Choroid plexus epithelial cell (primary cell): Measurements from ENCODE around the gene SBF1.
"Not testable (repeated sequence)": the region's sequence is repeated elsewhere in the genome, so short reads cannot be mapped to it uniquely, and the experiment has no call there.

ENCODE experiments used
- DNase-seq: peaks from one replicate; pipeline ENCODE4 v3.0.0-alpha.2; 2010; ENCODE audit warnings: low read depth
- H3K4me3 ChIP-seq: 2 replicates; pipeline ENCODE4 v1.5.1; 2011; ENCODE audit warnings: low read depth, mild to moderate bottlenecking, control low read depth, low read length, moderate library complexity
- CTCF ChIP-seq: conservative IDR thresholded peaks from 2 replicates; pipeline ENCODE4 v1.5.1; 2011; ENCODE audit warnings: low read depth, mild to moderate bottlenecking, control low read depth, inconsistent platforms, low read length, moderate library complexity

SBF1 gene

GRCh38 chr22:50520826-50521453, 46.1 kb upstream of the SBF1 start:
- DNase-seq: no peak
- H3K4me3 ChIP-seq: no peak overlapping the region
- no peak for TF ChIP-seq CTCF

GRCh38 chr22:50520184-50520583, 45.3 kb upstream of the SBF1 start:
- not testable (repeated sequence) for DNase-seq, H3K4me3 ChIP-seq

- no peak for TF ChIP-seq CTCF
- no peak overlapping the region for H3K4me3 ChIP-seq
- DNase-seq: no peak
Measured at GRCh38 chr22:50519151-50519550, 44.3 kb upstream of the SBF1 start.

- no peak overlapping the region for H3K4me3 ChIP-seq
- no peak for DNase-seq
- no peak for TF ChIP-seq CTCF
Measured at GRCh38 chr22:50518606-50519005, 43.8 kb upstream of the SBF1 start.

- no peak for DNase-seq
- TF ChIP-seq CTCF: no peak
- no peak overlapping the region for H3K4me3 ChIP-seq
Measured at GRCh38 chr22:50517495-50518260, 42.8 kb upstream of the SBF1 start.

GRCh38 chr22:50516891-50517290, 42.1 kb upstream of the SBF1 start:
- no peak for DNase-seq
- no peak for TF ChIP-seq CTCF
- no peak overlapping the region for H3K4me3 ChIP-seq

GRCh38 chr22:50516068-50516467, 41.2 kb upstream of the SBF1 start:
- no peak for DNase-seq
- no peak for TF ChIP-seq CTCF
- no peak overlapping the region for H3K4me3 ChIP-seq
